ENCODE results near the gene MNX1.

DNA sequence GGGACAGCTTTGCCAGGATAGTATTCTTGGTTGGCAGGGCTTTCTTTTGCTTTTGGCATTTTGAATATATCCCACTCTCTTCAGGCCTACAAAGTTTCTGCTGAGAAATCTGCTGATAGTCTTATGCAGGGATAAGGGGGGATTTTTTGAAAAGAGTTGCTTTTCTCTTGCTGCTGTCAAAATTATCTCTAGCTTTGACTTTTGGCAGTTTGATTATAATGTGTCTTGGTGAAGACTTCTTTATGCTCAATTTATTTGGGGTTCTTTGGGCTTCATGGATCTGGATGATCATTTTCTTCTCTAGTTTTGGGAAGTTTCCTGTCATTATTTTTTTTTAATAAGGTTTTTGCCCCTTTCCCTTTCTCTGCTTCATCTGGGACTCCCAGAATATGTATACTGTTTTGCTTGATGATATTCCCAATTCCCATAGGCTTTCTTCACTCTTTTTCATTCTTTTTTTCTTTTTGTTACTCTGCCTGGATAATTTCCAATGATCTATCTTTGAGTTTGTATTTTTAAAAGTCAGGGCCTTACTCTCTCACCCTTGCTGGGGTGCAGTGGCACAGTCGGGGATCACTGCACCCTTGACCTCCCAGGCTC, 31.4 kb downstream of the MNX1 start:
- TF ChIP-seq CTCF (conservative IDR thresholded peaks at IDR 0.05; ENCODE audit: low read length) = no peak
- TF ChIP-seq EZH2phosphoT487 (IDR thresholded peaks at IDR 0.05; ENCODE audit: borderline replicate concordance) = no peak

Data from Loucy (cell line).